Fibroblast of villous mesenchyme (primary cell): ENCODE results near the gene RNLS. TPM values are rescaled to one million over a fixed set of nuclear protein-coding genes. Genes with fewer than 3 reads are reported as not detected.

Experiments used
- DNase-seq: peaks from one replicate; pipeline ENCODE4 v3.0.0-alpha.2; 2010; ENCODE audit warnings: low read depth
- H3K4me3 ChIP-seq: 2 replicates; pipeline ENCODE4 v1.5.1; 2011; ENCODE audit warnings: low read depth, mild to moderate bottlenecking, low read length
- CTCF ChIP-seq: IDR thresholded peaks from 2 replicates; pipeline ENCODE4 v1.5.1; 2012; ENCODE audit warnings: low read depth, mild to moderate bottlenecking, low read length; ENCODE audit not compliant: insufficient read depth
- total RNA-seq: library from RNA; depleted of rRNA; stranded (reverse); fragments of >200 nt; gene quantifications from 2 replicates; pipeline ENCODE4 v1.2.3, GENCODE V29; 2012

RNLS gene
- total RNA-seq, 1 donor, result 14.2 TPM

- no peak for DNase-seq
- H3K4me3 ChIP-seq, result no peak overlapping the region
- no peak for TF ChIP-seq CTCF
These were observed 291.0 kb downstream of the RNLS start for GRCh38 chr10:88292185-88292514.

- no peak for TF ChIP-seq CTCF
- DNase-seq, result no peak
- no peak overlapping the region for H3K4me3 ChIP-seq
These were observed 291.6 kb downstream of the RNLS start for GRCh38 chr10:88291289-88292184.

- no peak overlapping the region for H3K4me3 ChIP-seq
- no peak for TF ChIP-seq CTCF
- no peak for DNase-seq
These were observed 293.8 kb downstream of the RNLS start for GRCh38 chr10:88289342-88289741.

- DNase-seq, result peak; percentile 12
- no peak for TF ChIP-seq CTCF
- no peak overlapping the region for H3K4me3 ChIP-seq
These were observed 294.6 kb downstream of the RNLS start for GRCh38 chr10:88288320-88289059.

GRCh38 chr10:88286030-88286429 lies 297.1 kb downstream of the RNLS start:
- no peak for DNase-seq
- no peak for TF ChIP-seq CTCF

GRCh38 chr10:88281592-88282347 lies 301.3 kb downstream of the RNLS start:
- peak; percentile 76 for DNase-seq
- no peak for TF ChIP-seq CTCF
- H3K4me3 ChIP-seq, result peak overlapping the region; percentile 3

More at GRCh38 chr10:88286030-88286429, 297.1 kb downstream of the RNLS start:
- H3K4me3 ChIP-seq, result no peak overlapping the region
